CMK (cell line): ENCODE data around the gene HAPLN1.

ENCODE experiments used
- DNase-seq: peaks from one replicate; pipeline ENCODE4 v3.0.0-alpha.2; 2010; ENCODE audit warnings: low read depth

The HAPLN1 gene

DNA sequence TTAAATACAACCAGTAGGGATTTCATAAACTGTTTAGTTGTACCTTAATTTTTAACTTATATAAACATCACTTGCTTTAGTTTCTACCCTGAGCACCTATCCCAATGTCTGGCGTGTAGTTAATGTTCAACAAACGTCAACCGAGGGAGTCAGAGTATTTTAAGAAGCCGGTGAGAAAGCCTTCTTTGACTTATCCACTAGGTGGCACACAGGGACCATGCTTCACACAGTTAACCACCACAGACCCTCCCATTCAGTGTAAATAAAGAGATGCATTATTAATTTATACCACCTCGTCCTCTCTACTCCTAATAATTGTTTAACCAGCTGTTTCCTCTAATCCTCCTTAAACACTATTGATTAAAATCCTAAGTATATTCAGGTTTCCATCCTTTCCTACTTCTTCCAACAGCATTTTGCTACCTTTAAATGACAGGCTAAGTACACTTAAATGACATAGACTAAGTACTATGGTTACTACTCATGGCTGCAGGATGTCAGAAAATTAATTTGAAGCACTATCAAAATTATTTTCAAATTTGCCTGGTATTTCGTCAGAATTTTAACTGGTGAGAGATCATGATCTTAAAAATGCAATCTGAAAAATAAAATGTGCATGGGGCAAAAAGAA is 2.3 kb downstream of the HAPLN1 start:
- DNase-seq: peak; percentile 9

DNA sequence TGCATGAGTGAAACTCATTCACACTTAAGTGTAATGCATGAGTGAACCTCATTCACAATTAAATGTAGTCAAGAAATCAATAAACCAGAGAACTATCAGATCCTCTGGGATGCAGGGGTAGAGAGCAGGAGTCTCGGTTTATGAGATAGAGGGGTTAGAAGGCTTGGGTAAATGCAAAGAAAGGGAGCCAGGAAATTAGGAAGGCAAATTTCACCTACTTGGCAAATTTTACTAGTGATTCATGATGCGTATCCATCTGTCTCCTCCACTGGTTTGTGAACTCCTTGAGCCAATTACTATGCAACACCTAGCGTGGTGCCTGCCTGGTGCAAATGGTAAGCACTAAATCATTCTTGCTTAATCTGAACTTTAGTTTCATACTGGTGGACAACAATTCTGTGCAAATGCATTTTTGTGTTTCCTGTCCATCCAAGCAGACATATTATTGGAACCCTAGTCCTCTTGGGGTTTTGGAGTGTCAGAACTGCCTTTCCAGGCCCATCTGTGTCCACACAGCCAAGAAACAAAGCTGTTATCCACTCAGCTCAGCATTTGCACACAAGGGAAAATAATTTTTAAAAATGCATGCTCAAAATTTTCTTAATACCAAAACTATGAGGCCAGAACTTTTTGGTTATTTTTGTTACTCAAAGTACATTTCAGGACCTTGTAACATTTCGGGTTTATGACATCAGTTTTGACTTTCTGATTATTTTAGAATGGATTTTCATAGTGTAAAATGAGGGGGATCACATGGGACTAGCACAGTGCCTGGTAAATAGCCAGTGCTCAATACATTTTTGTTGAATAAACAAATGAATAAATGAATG is 5.2 kb downstream of the HAPLN1 start:
- DNase-seq: no peak

DNA sequence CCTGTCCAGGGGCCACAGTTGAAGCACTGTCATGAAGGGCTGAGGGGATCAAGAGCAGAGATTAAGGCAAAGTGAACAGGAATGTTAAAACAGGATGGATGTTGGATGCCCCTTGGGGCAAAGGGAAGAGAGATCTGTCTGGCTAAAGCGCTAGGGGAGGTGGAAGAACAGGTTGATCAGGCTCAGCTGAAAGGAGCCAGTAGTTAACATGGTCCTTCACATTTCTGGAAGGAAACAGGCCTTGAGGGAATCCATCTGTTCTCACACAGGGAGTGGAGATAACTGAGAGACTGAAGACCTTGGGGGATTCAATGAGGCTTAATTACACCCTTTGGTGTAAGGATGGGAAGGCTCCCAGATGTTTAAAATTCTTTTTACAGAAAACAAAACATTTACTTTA is 5.8 kb downstream of the HAPLN1 start:
- DNase-seq: no peak

DNA sequence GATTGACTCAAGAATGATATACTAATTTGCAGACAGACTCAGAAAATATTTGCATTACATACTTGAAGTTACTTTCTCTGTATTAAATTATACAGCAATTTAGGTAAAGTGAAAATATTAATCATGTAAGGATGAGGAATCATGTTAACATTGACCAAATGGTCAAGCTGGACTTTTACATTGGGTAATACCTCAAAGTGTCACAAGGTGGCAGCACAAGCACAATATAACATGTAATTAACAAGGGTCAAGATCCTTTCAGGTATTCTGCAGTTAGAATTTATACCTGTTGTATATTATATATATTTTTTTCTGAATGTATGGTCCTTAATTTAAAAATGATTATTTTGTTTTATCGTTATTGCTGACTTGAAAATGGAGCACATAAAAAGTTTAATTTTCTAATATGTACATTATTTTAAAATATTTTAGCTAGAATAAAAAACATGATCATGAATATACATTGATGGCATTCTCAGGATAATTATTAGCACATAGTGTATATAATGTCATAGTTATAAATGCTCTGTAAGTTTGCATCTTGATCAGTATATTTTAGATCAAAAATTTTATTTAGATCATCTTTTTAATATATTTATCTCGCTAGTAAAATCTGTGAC is 8.6 kb downstream of the HAPLN1 start:
- no peak for DNase-seq

DNA sequence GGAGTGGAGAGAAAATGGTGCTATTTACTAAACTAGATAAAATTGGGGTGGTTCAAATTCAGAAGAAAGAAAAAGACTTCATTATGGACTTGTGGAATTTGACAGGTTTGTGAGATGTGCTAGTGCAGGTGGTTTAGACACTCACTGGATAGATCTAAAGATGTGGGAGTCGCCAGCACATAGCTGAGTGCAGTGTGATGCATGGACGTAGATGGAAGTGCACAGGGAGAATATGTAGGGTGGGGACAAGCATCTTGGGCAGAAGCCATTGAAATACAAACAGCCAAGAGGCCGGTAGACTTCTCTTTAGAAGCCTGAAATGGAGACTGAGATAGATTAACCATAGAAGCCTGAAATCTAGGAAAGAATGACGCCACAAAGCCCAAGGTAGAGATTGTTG is 10.7 kb downstream of the HAPLN1 start:
- DNase-seq: no peak

DNA sequence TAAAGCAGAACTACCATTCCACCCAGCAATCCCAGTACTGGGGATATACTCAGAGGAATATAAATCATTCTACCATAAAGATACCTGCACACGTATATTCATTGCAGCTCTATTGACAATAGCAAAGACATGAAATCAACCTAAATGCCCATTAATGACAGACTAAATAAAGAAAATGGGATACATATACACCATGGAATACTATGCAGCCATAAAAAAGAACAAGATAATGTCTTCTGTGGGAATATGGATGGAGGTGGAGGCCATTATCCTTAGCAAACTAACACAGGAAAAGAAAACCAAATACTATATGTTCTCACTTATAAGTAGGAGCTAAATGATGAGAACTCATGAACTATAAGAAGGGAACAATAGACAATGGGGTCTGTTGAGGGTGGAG is 12.5 kb downstream of the HAPLN1 start:
- DNase-seq: no peak

GRCh38 chr5:83703059-83703458 is 17.6 kb downstream of the HAPLN1 start:
- DNase-seq: no peak

GRCh38 chr5:83701886-83702285 is 18.8 kb downstream of the HAPLN1 start:
- no peak for DNase-seq

DNA sequence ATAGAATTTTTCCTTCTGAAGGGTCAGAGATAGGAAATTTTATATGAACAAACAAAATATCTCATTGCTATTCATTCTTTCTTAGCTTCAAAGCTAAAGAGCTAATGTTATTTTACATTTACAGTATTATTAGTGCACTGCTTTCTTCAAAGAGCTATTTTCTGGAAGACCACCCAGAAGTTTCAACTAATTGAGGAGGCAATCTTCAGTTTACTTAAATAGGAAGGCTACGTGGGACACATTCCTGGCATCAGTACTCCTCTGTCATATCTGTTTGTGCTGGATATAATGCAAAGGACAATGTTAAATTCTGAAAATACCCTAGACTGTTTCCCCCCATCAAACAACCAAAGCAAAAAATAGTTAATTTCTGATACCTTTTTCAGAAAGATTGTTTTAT is 30.8 kb downstream of the HAPLN1 start:
- no peak for DNase-seq

- no peak for DNase-seq
Observed at GRCh38 chr5:83688281-83688680, 32.4 kb downstream of the HAPLN1 start.

- DNase-seq: no peak
Observed at GRCh38 chr5:83687124-83687619, 33.5 kb downstream of the HAPLN1 start.

DNA sequence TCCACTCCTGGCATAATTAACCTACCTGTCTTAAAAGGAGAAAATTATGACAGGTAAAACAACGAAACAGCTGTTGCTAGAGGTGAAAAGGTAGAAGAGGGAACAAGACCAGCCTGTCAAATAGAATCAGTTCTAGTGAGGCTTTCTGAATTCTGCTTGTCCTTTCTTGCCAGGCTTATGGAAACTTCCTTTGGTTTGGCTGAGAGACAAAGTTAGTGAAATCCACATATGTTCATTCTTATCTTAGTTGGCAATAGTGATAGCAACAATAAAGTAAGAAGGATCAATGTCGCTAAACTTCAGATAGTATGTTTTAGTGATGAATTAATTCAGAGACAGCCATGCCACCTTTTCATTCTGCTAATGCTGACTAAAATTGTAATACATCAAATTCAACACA is 34.4 kb downstream of the HAPLN1 start:
- no peak for DNase-seq

DNA sequence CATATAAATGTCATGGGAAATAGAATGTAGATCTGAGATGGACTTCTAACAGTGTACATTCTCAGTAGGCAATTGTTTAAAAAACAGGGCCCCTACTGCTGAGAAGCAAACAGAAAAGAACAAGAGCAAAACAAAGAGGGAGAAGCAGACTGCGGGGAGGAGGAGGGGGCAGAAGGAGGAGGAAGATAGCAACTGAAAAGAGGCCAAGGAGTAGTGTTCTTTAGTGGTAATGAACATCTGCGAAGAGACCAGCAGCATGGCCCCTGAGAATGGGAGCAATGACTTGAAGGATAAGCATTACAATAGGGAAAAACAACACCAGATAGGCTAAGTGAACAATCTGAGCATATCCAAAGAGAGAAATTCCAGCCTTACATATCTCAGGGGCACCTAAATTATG is 36.8 kb downstream of the HAPLN1 start:
- DNase-seq: no peak

DNA sequence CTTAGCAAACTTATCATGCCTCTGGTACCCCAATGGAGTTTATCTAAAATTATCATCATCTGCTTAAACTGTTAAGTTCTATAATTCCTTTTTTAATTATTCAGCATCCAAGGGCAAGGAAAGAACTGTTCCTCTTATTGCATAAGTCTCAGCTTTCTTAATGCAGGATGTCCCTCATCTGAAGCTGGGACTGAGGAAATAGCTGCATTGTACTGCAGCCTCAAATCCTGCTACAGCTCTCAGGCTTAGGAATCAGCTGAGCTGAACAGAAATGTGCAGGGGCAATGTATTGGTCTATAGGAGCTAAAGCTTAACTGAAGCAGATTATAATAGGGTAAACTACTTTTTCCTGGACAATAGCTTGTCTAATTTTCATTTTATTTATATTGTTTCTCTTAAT is 48.0 kb downstream of the HAPLN1 start:
- no peak for DNase-seq

DNA sequence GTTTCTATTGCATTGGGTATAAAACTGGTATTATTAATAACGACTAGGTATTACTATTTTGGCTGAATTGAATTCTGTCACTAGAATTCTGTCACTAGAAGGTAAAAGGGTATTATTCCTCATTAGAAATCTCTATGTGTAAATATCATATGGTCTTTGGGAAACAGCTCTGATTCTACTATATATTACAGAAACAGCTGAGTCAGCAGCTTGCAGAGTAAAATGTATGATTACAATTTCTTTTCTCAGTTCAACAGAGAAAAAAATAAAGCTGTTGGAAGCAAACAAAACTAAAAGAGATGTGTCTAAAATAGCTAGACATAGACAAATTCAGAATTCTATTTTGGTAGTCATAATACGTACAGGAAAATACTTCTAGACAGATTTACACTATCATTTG is 48.5 kb downstream of the HAPLN1 start:
- DNase-seq: no peak

- DNase-seq: no peak
Observed at GRCh38 chr5:83665631-83666030, 55.0 kb downstream of the HAPLN1 start.

- no peak for DNase-seq
Observed at GRCh38 chr5:83662558-83662957, 58.1 kb downstream of the HAPLN1 start.

- no peak for DNase-seq
Observed at GRCh38 chr5:83657807-83658525, 62.7 kb downstream of the HAPLN1 start.

DNA sequence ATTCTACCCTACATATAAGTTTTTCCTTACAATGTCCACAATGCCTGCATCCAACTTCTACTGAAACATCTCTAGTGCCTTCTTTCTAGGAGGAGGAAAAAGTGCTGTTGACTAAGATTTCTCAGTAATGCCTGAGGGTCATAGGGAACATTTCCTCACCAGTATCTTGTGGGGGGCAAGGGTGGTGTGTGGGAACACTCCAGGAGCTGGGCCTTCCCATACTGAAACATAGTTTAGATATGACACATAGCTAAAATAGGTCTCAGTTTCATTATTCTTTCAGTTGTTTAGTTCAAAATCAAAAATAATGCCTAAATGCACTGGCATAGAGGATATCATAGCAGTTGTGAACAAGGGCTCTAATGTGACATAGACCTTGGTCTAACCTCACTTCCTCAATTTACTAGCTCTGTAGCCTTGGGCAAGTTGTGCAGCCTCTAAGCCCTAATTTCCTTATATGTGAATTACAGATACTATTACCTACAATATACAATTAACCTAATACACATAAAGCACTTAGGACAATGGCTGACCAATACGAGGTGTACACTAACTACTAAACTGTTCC is 66.1 kb downstream of the HAPLN1 start:
- no peak for DNase-seq

GRCh38 chr5:83653669-83654068 is 67.0 kb downstream of the HAPLN1 start:
- no peak for DNase-seq

DNA sequence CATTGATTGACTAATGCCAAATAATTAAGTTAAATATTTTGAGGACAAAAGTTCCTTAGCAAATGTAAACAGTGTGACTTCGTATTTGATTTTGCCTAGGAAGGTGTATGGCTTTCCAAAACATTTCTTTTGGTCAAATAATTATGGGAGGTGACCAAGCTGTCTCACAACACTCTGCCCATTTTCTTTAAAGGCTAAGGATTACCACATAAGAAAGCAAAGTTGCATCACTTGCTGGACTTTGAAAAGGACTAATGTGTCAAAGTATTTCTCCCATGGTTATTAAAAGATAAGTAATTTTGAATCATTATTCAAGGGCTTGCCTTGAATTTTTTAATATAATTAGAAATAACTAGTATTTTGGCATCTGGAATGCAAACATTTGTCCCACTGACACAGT is 74.7 kb downstream of the HAPLN1 start:
- no peak for DNase-seq

DNA sequence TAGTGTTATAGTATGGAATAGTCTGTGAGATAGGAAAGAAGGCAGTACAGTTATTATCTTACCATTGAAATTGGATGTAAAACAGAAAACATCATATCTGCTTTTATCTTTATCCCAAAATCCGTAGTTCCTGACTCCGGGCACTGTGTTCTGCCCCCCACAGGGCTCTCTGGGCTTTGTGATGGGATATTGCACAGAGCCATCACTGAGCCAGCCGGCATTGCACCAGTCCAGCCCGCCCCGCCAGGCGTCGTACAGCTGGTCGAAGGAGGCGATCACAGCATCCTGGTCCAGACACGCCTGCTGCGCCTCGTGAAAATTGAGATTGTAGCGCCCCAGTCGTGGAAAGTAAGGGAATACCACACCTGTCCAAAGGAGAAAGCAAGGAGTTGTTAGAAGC is 76.4 kb downstream of the HAPLN1 start:
- no peak for DNase-seq
